ENCODE measurements around the gene IL13RA2. TPM values are rescaled to one million over a fixed set of nuclear protein-coding genes. Genes with fewer than 3 reads are reported as not detected.
A peak's percentile ranks its signal among the peaks of the same experiment; 100 is the strongest.

The IL13RA2 gene
- polyA plus RNA-seq, 1 experiment = 0.56 TPM

DNA sequence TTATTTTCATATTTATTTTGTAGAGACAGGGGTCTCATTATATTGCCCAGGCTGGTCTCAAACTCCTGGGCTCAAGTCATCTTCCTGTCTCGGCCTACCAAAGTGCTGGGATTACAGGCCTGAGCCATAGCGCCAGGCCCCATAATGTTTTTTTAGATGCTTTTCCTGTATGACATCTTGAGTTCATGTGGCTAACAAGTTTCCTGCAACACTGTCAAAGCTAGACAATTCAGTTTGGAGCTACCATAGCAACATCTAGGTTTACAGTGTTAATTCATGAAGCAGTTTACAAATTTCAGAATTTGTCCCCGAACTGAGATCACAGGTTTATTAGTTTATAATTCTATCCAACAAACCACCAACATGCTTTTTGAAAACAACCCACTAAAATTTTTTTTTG, 6.4 kb upstream of the IL13RA2 start:
- Histone ChIP-seq H3K9me3 (ENCODE audit: control insufficient read depth, insufficient read depth, low read length) (no peaks in the 10 kb centered on the region), H3K27ac (ENCODE audit: low read depth, low read length) (no peak overlapping the region), H3K4me3 (ENCODE audit: low read depth, low read length) (no peak overlapping the region), H3K27me3 (ENCODE audit: control insufficient read depth, insufficient read depth, low read length) (no peaks in the 10 kb centered on the region)
- DNase-seq (ENCODE audit: low read depth, low spot score) = no peak
- CTCF ChIA-PET = no interaction called here
- TF ChIP-seq, protein P1, sequence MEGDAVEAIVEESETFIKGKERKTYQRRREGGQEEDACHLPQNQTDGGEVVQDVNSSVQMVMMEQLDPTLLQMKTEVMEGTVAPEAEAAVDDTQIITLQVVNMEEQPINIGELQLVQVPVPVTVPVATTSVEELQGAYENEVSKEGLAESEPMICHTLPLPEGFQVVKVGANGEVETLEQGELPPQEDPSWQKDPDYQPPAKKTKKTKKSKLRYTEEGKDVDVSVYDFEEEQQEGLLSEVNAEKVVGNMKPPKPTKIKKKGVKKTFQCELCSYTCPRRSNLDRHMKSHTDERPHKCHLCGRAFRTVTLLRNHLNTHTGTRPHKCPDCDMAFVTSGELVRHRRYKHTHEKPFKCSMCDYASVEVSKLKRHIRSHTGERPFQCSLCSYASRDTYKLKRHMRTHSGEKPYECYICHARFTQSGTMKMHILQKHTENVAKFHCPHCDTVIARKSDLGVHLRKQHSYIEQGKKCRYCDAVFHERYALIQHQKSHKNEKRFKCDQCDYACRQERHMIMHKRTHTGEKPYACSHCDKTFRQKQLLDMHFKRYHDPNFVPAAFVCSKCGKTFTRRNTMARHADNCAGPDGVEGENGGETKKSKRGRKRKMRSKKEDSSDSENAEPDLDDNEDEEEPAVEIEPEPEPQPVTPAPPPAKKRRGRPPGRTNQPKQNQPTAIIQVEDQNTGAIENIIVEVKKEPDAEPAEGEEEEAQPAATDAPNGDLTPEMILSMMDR (IDR thresholded peaks at IDR 0.05; ENCODE audit: low read depth, low read length) = no peak
- POLR2A ChIA-PET = no interaction called here

DNA sequence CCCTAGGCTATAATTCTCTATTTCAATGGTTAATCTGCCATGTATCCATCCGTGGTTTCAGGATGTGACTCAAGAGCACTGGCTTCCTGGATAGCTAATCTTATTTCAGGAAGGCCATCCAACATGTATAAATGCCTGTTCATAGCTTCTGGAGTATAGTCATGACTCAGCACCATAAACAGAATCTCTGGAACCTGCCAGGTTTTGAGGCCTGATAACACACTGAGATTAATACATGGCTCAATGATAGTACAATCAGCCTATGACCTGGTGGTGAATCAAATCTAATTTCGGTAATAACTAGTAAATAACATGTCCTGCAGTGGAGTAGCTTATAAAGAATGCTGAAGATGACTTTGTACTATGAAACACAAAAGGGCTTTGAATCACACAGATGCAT, 5.7 kb upstream of the IL13RA2 start:
- POLR2A ChIA-PET = no interaction called here
- Histone ChIP-seq H3K27me3 (ENCODE audit: control insufficient read depth, insufficient read depth, low read length) (no peaks in the 10 kb centered on the region), H3K27ac (ENCODE audit: low read depth, low read length) (no peak overlapping the region), H3K4me3 (ENCODE audit: low read depth, low read length) (no peak overlapping the region), H3K9me3 (ENCODE audit: control insufficient read depth, insufficient read depth, low read length) (no peaks in the 10 kb centered on the region)
- peak; percentile 21 for DNase-seq (ENCODE audit: low read depth, low spot score)
- CTCF ChIA-PET = interaction anchor here (1.4 kb wide), 1 partner anchor 8 kb away, joined by 6 read pairs; no protein-coding TSS in a partner anchor
- TF ChIP-seq, protein P1 (IDR thresholded peaks at IDR 0.05; ENCODE audit: low read depth, low read length) = no peak

DNA sequence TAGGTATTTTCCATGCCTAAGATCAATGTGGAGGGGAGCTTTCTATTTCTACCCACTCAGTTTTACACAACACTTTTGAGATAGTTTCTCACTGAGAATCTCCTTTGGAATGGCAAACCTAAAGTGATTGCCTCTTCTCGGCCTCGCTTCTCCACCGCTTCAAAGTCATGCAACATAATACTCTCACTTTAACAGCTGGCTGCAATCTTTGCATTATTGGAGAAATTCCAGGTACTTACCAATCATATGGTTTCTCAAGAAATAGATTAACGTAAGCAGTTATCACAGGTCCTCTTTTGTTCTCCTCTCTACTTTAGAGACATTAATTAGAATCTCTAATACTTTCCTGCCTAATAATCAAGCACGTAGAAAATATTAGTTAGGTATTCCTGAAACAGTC, 3.7 kb upstream of the IL13RA2 start:
- CTCF ChIA-PET = no interaction called here
- no peak overlapping the region for H3K4me3 ChIP-seq (ENCODE audit: low read depth, low read length)
- H3K9me3 ChIP-seq (ENCODE audit: control insufficient read depth, insufficient read depth, low read length) = no peaks in the 10 kb centered on the region
- H3K27ac ChIP-seq (ENCODE audit: low read depth, low read length) = no peak overlapping the region
- POLR2A ChIA-PET = no interaction called here
- TF ChIP-seq, protein P1 (IDR thresholded peaks at IDR 0.05; ENCODE audit: low read depth, low read length) = no peak
- H3K27me3 ChIP-seq (ENCODE audit: control insufficient read depth, insufficient read depth, low read length) = no peaks in the 10 kb centered on the region
- DNase-seq (ENCODE audit: low read depth, low spot score) = no peak

DNA sequence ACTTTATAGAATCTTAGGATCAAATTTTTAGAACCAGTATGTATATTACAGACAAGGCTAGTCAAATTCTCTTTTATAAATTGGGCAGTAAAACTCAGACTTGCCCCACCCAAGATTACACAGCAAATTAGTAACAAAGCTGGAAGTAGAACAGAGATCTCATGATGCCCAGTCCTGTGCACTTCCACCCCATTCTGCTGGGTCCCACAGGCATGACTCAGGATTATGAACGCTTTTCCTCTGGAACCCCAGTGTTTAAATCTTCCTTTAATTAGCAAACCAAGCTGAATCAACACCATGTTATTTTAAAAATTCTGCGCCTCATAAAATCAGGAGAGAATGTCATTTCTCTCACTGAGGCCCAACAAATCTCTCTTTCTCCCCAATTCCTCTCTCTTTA, 1.5 kb upstream of the IL13RA2 start:
- no peak for DNase-seq (ENCODE audit: low read depth, low spot score)
- CTCF ChIA-PET = interaction anchor here (1.7 kb wide), 1 partner anchor 11 kb away, joined by 4 read pairs; no protein-coding TSS in a partner anchor

DNA sequence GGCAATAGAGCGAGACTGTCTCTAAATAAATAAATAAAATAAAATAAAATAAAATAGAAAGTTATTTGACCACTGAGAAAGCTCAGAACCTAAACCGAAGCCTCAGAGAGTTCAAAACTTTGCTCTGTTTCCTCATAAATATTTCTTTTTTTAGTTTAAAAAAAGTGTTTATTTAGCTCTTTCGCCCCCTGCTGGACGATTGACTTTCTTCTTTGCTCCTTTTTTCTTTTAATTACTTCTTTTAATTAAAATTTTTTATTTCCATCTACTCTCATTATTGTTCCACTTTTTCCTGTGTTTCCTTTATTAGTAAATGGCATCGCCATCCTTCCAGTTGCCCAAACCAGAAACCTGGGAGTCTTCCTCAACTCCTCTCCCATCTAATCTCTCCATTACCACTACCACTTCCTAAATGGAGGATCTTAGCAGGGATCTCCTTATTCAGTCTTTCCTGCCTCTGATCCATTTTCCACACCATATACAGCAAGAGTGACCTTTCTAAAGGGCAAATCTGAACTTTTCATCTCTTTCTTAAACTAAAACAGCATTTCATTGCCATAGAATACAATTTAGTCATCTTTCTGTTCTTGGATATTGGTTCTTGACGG, 728 bp upstream of the IL13RA2 start:
- no peak overlapping the region for H3K27ac ChIP-seq (ENCODE audit: low read depth, low read length)
- H3K9me3 ChIP-seq (ENCODE audit: control insufficient read depth, insufficient read depth, low read length) = no peaks in the 10 kb centered on the region
- CTCF ChIA-PET = interaction anchor here (0.7 to 1.7 kb wide), 6 partner anchors 10 to 41 kb away, joined by 4 to 8 read pairs (median 6); no protein-coding TSS in a partner anchor
- H3K27me3 ChIP-seq (ENCODE audit: control insufficient read depth, insufficient read depth, low read length) = no peaks in the 10 kb centered on the region
- H3K4me3 ChIP-seq (ENCODE audit: low read depth, low read length) = no peak overlapping the region
- POLR2A ChIA-PET = no interaction called here
- TF ChIP-seq, protein P1 (IDR thresholded peaks at IDR 0.05; ENCODE audit: low read depth, low read length) = no peak
- no peak for DNase-seq (ENCODE audit: low read depth, low spot score)

More for the DNA sequence above, 1.5 kb upstream of the IL13RA2 start:
- Histone ChIP-seq H3K4me3 (ENCODE audit: low read depth, low read length) (no peak overlapping the region), H3K27me3 (ENCODE audit: control insufficient read depth, insufficient read depth, low read length) (no peaks in the 10 kb centered on the region), H3K9me3 (ENCODE audit: control insufficient read depth, insufficient read depth, low read length) (no peaks in the 10 kb centered on the region), H3K27ac (ENCODE audit: low read depth, low read length) (no peak overlapping the region)
- POLR2A ChIA-PET = no interaction called here
- TF ChIP-seq, protein P1 (IDR thresholded peaks at IDR 0.05; ENCODE audit: low read depth, low read length) = no peak
